ENCODE measurements around the gene HDAC7. TPM values are rescaled to one million over a fixed set of nuclear protein-coding genes. Genes with fewer than 3 reads are reported as not detected.

HDAC7 gene
- total and polyA plus RNA-seq, 2 experiments from 2014 or later, result 41.3 to 60.1 TPM

DNA sequence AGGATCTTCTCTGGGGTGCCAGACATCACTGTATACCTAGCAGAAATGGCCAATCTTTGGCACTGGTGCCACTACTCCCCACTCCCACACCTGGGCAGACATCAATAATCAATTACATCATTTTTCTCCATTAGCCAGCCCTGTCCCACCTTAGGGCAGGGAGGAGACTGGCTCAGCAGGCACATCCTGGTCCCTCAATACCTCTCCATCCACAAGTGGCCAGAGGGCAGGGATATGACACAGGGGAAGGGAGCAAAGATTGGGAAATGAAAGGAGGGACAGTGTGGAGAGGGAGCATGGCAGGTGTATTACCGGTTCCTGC, 71.2 kb downstream of the HDAC7 start:
- H3K79me2 ChIP-seq (replicated peaks; ENCODE audit: insufficient read depth), result no peaks in the 10 kb centered on the region
- TF ChIP-seq, protein P1, sequence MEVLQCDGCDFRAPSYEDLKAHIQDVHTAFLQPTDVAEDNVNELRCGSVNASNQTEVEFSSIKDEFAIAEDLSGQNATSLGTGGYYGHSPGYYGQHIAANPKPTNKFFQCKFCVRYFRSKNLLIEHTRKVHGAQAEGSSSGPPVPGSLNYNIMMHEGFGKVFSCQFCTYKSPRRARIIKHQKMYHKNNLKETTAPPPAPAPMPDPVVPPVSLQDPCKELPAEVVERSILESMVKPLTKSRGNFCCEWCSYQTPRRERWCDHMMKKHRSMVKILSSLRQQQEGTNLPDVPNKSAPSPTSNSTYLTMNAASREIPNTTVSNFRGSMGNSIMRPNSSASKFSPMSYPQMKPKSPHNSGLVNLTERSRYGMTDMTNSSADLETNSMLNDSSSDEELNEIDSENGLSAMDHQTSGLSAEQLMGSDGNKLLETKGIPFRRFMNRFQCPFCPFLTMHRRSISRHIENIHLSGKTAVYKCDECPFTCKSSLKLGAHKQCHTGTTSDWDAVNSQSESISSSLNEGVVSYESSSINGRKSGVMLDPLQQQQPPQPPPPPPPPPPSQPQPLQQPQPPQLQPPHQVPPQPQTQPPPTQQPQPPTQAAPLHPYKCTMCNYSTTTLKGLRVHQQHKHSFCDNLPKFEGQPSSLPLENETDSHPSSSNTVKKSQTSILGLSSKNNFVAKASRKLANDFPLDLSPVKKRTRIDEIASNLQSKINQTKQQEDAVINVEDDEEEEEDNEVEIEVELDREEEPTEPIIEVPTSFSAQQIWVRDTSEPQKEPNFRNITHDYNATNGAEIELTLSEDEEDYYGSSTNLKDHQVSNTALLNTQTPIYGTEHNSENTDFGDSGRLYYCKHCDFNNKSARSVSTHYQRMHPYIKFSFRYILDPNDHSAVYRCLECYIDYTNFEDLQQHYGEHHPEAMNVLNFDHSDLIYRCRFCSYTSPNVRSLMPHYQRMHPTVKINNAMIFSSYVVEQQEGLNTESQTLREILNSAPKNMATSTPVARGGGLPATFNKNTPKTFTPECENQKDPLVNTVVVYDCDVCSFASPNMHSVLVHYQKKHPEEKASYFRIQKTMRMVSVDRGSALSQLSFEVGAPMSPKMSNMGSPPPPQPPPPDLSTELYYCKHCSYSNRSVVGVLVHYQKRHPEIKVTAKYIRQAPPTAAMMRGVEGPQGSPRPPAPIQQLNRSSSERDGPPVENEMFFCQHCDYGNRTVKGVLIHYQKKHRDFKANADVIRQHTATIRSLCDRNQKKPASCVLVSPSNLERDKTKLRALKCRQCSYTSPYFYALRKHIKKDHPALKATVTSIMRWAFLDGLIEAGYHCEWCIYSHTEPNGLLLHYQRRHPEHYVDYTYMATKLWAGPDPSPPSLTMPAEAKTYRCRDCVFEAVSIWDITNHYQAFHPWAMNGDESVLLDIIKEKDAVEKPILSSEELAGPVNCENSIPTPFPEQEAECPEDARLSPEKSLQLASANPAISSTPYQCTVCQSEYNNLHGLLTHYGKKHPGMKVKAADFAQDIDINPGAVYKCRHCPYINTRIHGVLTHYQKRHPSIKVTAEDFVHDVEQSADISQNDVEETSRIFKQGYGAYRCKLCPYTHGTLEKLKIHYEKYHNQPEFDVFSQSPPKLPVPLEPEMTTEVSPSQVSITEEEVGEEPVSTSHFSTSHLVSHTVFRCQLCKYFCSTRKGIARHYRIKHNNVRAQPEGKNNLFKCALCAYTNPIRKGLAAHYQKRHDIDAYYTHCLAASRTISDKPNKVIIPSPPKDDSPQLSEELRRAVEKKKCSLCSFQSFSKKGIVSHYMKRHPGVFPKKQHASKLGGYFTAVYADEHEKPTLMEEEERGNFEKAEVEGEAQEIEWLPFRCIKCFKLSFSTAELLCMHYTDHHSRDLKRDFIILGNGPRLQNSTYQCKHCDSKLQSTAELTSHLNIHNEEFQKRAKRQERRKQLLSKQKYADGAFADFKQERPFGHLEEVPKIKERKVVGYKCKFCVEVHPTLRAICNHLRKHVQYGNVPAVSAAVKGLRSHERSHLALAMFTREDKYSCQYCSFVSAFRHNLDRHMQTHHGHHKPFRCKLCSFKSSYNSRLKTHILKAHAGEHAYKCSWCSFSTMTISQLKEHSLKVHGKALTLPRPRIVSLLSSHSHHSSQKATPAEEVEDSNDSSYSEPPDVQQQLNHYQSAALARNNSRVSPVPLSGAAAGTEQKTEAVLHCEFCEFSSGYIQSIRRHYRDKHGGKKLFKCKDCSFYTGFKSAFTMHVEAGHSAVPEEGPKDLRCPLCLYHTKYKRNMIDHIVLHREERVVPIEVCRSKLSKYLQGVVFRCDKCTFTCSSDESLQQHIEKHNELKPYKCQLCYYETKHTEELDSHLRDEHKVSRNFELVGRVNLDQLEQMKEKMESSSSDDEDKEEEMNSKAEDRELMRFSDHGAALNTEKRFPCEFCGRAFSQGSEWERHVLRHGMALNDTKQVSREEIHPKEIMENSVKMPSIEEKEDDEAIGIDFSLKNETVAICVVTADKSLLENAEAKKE (CRISPR knock-in tag; IDR thresholded peaks at IDR 0.05), result no peak
- no peak for TF ChIP-seq ZNF331 (CRISPR knock-in tag; IDR thresholded peaks at IDR 0.05; ENCODE audit: low read depth)
- TF ChIP-seq, protein P2, sequence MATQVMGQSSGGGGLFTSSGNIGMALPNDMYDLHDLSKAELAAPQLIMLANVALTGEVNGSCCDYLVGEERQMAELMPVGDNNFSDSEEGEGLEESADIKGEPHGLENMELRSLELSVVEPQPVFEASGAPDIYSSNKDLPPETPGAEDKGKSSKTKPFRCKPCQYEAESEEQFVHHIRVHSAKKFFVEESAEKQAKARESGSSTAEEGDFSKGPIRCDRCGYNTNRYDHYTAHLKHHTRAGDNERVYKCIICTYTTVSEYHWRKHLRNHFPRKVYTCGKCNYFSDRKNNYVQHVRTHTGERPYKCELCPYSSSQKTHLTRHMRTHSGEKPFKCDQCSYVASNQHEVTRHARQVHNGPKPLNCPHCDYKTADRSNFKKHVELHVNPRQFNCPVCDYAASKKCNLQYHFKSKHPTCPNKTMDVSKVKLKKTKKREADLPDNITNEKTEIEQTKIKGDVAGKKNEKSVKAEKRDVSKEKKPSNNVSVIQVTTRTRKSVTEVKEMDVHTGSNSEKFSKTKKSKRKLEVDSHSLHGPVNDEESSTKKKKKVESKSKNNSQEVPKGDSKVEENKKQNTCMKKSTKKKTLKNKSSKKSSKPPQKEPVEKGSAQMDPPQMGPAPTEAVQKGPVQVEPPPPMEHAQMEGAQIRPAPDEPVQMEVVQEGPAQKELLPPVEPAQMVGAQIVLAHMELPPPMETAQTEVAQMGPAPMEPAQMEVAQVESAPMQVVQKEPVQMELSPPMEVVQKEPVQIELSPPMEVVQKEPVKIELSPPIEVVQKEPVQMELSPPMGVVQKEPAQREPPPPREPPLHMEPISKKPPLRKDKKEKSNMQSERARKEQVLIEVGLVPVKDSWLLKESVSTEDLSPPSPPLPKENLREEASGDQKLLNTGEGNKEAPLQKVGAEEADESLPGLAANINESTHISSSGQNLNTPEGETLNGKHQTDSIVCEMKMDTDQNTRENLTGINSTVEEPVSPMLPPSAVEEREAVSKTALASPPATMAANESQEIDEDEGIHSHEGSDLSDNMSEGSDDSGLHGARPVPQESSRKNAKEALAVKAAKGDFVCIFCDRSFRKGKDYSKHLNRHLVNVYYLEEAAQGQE (IDR thresholded peaks at IDR 0.05; ENCODE audit: unreplicated experiment), result no peak
- TF ChIP-seq, protein P3, sequence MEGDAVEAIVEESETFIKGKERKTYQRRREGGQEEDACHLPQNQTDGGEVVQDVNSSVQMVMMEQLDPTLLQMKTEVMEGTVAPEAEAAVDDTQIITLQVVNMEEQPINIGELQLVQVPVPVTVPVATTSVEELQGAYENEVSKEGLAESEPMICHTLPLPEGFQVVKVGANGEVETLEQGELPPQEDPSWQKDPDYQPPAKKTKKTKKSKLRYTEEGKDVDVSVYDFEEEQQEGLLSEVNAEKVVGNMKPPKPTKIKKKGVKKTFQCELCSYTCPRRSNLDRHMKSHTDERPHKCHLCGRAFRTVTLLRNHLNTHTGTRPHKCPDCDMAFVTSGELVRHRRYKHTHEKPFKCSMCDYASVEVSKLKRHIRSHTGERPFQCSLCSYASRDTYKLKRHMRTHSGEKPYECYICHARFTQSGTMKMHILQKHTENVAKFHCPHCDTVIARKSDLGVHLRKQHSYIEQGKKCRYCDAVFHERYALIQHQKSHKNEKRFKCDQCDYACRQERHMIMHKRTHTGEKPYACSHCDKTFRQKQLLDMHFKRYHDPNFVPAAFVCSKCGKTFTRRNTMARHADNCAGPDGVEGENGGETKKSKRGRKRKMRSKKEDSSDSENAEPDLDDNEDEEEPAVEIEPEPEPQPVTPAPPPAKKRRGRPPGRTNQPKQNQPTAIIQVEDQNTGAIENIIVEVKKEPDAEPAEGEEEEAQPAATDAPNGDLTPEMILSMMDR (conservative IDR thresholded peaks at IDR 0.05; ENCODE audit: low read depth in 2 of 2), result no peak
- TF ChIP-seq, protein P4, sequence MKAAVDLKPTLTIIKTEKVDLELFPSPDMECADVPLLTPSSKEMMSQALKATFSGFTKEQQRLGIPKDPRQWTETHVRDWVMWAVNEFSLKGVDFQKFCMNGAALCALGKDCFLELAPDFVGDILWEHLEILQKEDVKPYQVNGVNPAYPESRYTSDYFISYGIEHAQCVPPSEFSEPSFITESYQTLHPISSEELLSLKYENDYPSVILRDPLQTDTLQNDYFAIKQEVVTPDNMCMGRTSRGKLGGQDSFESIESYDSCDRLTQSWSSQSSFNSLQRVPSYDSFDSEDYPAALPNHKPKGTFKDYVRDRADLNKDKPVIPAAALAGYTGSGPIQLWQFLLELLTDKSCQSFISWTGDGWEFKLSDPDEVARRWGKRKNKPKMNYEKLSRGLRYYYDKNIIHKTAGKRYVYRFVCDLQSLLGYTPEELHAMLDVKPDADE (IDR thresholded peaks at IDR 0.05), result no peak
- no peak for TF ChIP-seq ZNF114 (CRISPR knock-in tag; IDR thresholded peaks at IDR 0.05)
- no peak for TF ChIP-seq JUNB (IDR thresholded peaks at IDR 0.05; ENCODE audit: unreplicated experiment)
- no peak for TF ChIP-seq EZH2phosphoT487 (IDR thresholded peaks at IDR 0.05; ENCODE audit: unreplicated experiment)
- TF ChIP-seq STAT1 (IDR thresholded peaks at IDR 0.05; ENCODE audit: unreplicated experiment), result no peak
- TF ChIP-seq CREB1 (CRISPR knock-in tag; IDR thresholded peaks at IDR 0.05; ENCODE audit: low read depth), result no peak
- TF ChIP-seq EZH2 (IDR thresholded peaks at IDR 0.05; ENCODE audit: low read depth, unreplicated experiment), result no peak
- no peak for TF ChIP-seq NANOG (IDR thresholded peaks at IDR 0.05; ENCODE audit: borderline replicate concordance)
- no peak for TF ChIP-seq POLR2AphosphoS5 (IDR thresholded peaks at IDR 0.05; ENCODE audit: low read depth)

More for the DNA sequence above, 71.2 kb downstream of the HDAC7 start:
- no peaks in the 10 kb centered on the region; the same call in 2 of the 3 replicates for H3K9me3 Mint-ChIP-seq
- H3K4me3 Mint-ChIP-seq, result no peak overlapping the region
- ATAC-seq (no peak), DNase-seq (ENCODE audit: low spot score) (no peak)
- H3K27me3 Mint-ChIP-seq (ENCODE audit: insufficient read depth, low read depth, poor library complexity), result peaks cover 27% of the 10 kb centered on the region
- no peaks in the 10 kb centered on the region for H4K20me1 ChIP-seq (replicated peaks; ENCODE audit: insufficient read depth)
- H3K4me2 ChIP-seq, result no peak overlapping the region
- peaks cover 49% of the 10 kb centered on the region for H3K4me1 Mint-ChIP-seq
- H3K4me1 ChIP-seq (ENCODE audit: insufficient read depth), result peaks cover 11% of the 10 kb centered on the region
- H3K27ac ChIP-seq (ENCODE audit: low read depth), result no peak overlapping the region
- no peaks in the 10 kb centered on the region for H3F3A ChIP-seq (replicated peaks; ENCODE audit: low read depth)
- H3K4me3 ChIP-seq, result no peak overlapping the region
- no peaks in the 10 kb centered on the region for H3K36me3 ChIP-seq (ENCODE audit: insufficient read depth)
- H3K9me2 ChIP-seq (ENCODE audit: insufficient read depth), result no peaks in the 10 kb centered on the region
- peaks cover 4% of the 10 kb centered on the region; the same call in 1 of the 3 replicates for H3K36me3 Mint-ChIP-seq (ENCODE audit: low read depth)
- no peak overlapping the region for H2AFZ ChIP-seq
- H3K27me3 ChIP-seq (ENCODE audit: insufficient read depth), result no peaks in the 10 kb centered on the region
- H3K27ac Mint-ChIP-seq, result no peak overlapping the region

Data from GM23338 (cell line).